HG02970 (cell line): ENCODE results near the gene TUBG2.
"Not testable (repeated sequence)": the region's sequence is repeated elsewhere in the genome, so short reads cannot be mapped to it uniquely, and the experiment has no call there.

Experiments
- ATAC-seq: cut with Tn5 transposase; IDR thresholded peaks from one replicate; pipeline ENCODE4 v1.9.1; 2021; ENCODE audit warnings: mild to moderate bottlenecking, moderate library complexity, moderate number of reproducible peaks; ENCODE audit not compliant: unreplicated experiment, low FRiP score

Gene TUBG2

GRCh38 chr17:42653179-42654124, 5.6 kb upstream of the TUBG2 start:
- no peak for ATAC-seq

DNA sequence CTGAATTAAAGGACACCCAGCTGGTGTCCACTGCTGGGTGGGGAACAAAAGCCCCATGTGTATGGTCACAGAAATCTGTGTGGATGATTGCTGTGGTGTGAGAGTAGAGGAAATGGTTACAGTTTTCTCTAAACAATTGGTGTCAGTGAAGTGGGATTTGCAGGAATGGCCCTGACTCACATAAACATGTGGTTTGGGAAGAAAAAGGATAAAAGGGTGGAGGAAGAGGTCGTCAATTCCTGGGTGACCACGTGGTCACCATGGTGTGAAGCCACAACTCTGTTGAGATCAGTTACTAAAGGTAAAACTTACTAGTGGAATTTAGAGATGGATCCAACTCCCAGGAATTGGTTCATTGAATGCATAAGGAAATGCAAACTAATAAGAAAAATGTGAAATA, 3.6 kb upstream of the TUBG2 start:
- no peak for ATAC-seq

DNA sequence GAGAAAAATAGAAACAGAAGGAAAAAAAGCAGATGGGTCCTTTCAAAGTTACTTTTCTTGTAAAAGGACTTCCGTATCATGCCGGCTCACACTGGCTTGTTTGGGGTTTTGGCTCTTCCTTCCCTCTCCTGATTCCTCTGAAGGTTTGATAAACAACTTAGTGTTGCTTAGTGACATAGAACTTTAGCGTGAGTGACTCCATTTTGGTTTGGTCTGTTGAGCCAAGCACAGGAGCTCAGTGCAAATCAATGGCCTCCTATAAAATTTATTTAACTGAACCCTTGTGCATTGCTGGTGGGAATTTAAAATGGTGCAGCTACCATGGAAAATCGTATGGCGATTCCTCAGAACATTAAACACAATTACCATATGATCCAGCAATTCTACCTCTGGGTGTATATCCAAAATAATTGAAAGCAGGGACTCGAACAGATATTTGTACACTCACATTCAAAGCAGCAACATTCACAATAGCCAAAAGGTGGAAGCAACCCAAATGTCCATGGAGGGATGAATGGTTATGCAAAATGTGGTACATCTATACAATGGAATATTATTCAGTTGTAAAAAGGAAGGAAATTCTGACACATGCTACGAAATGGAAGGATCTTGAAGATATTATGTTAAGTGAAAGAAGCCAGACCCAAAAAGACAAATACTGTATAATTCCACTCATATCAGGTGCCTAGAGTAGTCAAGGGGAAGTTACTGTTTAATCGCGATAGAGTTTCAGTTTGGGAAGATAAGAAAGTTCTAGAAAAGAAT, 1.1 kb upstream of the TUBG2 start:
- no peak for ATAC-seq

DNA sequence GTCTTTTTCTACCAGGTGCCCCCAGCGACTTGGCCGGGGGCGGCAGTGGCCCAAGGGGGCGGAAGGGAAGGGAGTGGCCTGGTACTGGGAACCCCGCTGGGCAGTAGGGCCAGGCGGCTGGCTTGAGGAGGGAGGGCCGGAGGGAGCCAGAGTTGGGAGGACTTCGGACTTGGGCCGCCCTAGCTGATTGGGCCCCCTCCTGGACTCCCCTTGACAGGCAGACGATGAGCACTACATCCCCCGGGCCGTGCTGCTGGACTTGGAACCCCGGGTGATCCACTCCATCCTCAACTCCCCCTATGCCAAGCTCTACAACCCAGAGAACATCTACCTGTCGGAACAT, 819 bp downstream of the TUBG2 start:
- ATAC-seq, result not testable (repeated sequence)

DNA sequence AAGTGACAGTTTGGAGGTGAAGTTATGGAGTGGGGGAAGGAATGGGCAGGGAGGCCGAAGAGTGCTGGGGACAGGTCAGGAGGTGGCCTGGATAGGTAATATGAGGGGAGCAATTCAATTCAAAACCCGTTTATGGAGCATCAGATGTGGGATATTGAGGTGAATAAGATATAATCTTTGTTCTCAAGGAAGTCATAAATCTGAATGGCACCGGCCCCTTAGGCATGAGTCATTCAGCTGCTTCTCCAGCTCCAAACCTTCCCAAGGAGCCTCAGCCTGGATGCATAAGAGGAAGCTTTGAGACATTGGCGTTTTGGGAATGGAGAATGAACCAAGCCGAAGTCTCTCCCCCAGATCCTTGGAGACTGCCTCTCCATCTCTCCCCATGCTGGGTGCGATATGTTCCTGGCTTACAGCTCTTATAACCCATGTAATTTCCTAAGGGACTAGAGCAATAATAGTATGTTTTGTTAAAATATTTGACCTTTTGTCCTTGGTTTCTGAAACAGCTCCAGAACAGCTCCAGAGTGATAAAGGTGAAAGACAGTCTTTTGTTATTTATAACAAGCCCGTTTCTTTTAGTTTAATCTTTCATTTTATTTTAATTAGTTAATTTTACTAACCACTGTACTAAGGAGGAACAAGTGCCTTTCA, 1.7 kb downstream of the TUBG2 start:
- no peak for ATAC-seq

GRCh38 chr17:42665581-42666001, 6.5 kb downstream of the TUBG2 start:
- ATAC-seq, result no peak

DNA sequence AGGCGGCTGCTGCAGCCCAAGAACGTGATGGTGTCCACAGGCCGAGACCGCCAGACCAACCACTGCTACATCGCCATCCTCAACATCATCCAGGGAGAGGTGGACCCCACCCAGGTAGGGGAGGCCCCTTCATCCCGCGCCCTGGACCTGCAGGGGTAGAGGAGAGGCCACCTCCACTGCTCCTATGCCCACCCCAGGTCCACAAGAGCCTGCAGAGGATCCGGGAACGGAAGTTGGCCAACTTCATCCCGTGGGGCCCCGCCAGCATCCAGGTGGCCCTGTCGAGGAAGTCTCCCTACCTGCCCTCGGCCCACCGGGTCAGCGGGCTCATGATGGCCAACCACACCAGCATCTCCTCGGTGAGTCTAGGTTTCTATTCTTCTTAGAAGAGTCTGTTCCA, 7.0 kb downstream of the TUBG2 start:
- ATAC-seq, result not testable (repeated sequence)

GRCh38 chr17:42667088-42667951, 8.2 kb downstream of the TUBG2 start:
- ATAC-seq, result no peak

- ATAC-seq, result no peak
Observed at GRCh38 chr17:42669705-42669976, 10.6 kb downstream of the TUBG2 start.

- no peak for ATAC-seq
Observed at GRCh38 chr17:42669977-42670788, 11.1 kb downstream of the TUBG2 start.

DNA sequence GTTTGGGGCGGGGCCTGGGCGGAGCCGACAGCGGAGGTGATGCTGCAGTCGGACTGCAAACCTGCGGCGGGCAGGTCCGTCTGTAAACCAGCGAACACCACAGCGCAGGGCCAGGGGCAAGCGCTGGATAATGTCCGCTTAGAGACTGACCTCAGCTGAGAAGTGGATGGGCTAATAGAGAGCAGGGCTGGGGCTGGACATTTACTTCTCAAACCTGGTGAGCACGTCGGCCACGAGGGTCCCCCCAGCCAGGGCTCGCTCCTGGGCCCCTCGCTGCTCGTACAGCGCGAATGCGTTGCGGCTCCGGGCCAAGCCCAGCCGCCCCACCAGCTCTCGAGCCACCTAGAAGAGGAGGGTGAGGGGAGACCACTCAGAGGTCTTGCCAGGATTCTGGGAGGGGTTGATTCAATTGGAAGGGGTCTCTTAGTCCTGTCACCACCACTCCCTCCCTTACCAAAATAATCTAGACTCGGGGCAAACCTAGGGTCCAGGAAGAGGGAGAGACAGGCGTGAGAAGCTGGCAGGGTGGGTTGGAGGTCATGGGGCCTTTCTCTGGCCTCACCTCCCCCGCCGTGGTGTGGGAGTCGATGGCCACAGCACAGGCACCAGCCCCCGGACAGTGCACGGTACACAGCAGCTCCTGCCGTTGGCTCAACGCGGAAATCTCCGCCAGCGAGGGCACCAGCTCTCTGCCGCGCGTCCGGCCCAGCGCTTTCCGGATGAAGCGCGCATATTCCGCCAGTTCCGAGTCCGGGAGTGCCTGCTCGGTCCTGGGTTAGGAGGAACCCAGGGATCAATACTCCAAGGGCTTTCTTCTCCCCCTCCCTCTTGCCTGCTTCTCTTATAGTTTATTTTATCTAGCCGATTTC, 11.9 kb downstream of the TUBG2 start:
- no peak for ATAC-seq

DNA sequence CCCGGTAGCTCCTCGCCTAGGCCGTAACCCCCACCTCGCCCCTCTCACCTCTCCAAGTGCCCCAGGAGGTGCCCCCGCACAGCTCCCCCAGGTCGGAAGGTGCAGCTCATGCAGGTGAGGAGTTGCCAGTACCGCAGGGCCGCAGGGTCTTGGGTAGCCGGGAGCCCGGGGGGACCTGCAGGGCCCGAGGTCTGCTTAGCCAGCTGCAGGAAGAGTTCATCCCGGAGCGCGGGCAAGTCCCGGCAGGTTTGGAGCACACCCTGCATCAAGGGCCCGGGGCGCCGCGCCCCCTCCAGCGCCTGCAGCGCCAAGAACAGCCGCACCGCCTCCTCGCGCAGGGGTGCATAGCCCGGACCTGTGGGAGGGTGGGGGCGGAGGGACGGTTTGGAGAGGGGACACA, 13.0 kb downstream of the TUBG2 start:
- no peak for ATAC-seq

DNA sequence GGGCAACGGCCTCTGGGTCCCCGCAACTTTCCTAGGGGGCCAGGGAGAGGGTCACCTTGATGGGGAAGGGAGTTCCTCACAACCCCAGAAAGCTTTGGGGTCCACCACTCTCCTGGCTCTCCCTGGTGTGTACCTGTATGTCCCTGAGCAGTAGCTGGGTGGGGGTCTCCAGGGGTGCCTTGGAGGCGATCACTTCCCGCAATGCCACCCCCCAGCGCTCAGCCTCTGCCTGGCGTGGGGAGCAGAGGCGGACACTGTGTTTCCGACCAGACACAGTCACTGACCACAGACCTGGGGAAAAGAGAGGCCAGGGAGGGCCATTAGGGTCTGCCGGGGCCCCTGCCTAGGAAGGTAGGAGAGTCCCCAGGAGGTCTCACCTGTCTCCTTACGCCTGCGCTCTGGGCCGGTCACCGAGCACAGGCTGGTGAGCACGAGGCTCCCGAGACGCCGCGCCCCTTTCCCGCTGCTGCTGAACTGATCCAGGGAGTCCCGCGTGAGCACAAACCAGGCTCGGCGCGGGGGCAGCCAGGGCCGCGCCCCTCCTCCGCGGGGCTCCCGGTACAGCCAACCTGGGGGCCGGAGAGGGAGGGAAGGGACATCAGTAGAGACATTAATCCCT, 14.3 kb downstream of the TUBG2 start:
- ATAC-seq, result no peak

DNA sequence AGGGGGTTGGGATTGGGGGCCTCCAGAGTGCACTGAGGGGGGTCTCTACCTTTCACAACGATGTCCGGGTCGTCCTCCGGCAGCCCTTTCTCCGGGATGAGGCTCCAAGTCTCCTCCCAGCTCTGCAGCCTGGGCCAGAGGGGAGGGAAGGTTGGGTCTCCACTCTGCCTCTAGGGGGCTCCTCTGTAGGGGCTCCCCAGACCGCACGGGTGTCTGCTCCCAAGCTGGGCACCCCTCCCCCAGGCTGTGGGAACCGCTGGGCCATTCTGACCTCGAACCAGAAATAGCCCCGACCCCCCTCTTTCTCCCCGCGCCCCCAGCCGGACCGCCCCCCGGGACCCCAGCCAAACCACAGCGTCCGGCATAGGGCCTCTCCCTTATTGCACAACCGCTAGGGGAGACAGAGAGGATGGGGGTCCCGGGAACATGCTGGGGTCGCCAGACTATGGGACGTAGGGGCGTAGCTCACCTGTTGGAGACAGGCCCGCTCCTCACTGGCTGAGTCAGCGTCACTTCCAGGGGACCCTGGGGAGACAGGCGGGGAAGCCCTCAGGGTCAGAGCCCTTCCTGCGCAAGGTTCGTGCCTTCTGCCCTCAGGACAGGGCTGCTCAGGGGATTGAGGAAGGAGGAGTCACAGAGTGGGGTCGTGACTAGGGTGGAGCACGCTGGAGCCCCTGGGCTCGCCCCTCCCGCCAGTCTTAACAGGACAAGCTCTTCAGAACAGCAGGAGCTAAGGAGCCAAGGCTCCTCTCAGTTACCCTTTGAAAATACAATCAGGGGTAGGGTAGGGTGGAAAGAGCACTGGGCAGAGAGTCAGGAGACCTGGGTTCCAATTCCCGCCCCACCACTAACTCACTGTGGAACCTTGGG, 15.0 kb downstream of the TUBG2 start:
- no peak for ATAC-seq

DNA sequence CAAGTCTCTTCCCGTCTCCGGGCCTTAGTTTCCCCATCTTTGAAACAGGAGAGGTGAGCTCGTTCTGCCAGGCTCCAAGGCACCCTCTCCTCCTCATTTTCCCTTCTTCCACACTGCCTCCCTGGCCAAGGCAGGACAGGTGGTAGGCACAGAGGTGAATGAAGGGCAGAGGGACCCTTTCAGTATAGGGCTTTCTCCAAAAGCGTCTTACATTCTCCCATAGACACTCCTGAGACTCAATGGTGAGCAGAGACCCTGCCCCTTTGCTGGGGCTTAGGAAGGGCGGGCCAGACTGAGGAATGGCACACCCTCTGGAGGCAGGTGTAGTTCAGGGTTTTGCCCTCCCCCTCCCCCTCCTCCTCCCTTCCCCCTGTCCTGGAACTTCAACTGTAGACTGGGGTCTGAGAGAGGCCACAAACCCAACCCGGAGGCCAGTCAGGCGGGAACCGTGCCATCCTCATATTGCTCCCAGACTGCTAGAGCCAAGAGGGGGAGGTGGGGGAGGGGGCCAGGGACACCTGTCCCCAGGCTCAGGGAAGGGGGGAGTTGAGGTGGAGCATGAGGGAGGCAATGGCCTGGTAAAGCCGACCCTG, 15.8 kb downstream of the TUBG2 start:
- no peak for ATAC-seq

GRCh38 chr17:42675348-42675964, 16.4 kb downstream of the TUBG2 start:
- ATAC-seq, result no peak
